B cell (primary cell): Measurements from ENCODE around the gene CYP27B1. TPM values are rescaled to one million over a fixed set of nuclear protein-coding genes. Genes with fewer than 3 reads are reported as not detected.

Experiments used
- ATAC-seq: fragments of 200-7000 bp; cut with Tn5 transposase; one replicate; pipeline ENCODE4 v1.10.0; 2021; ENCODE audit warnings: low read depth, mild to moderate bottlenecking, moderate number of reproducible peaks, moderate library complexity
- CTCF ChIA-PET: fragments of 350-600 bp; sonication (Branson Sonifier 250); formaldehyde crosslinking; loops from one replicate; lab custom pipeline; 2021; ENCODE audit warnings: antibody characterized with exemption, inconsistent platforms; lab: Charles Lee
- POLR2A ChIA-PET: fragments of 350-600 bp; sonication (Branson Sonifier 250); formaldehyde crosslinking; loops from one replicate; lab custom pipeline; 2021; ENCODE audit warnings: antibody characterized with exemption; lab: Charles Lee
- DNase-seq: peaks from one replicate; pipeline ENCODE4 v3.0.0; 2013
- H2AFZ ChIP-seq: 2 replicates; pipeline ENCODE4 v1.6.1; 2012; ENCODE audit warnings: mild to moderate bottlenecking, low read depth, low read length; ENCODE audit not compliant: insufficient read depth, poor library complexity, severe bottlenecking
- H3K27ac ChIP-seq, 2 donors: 1 replicate in 1 of 2; 2 replicates in 1 of 2; pipeline ENCODE4 v1.5.1; 2012 to 2013; ENCODE audit warnings: low read length in 2 of 2, mild to moderate bottlenecking in 2 of 2, moderate library complexity in 1 of 2
- H3K27me3 ChIP-seq, 4 experiments: fragments of 200-600 bp in 1 of 4; sonication (generic) in 1 of 4; replicated peaks in 1 of 4; 1 replicate in 2 of 4; 2 replicates in 2 of 4; pipeline versions ENCODE4 v1.6.1 to v1.7.0; 2013 to 2016; ENCODE audit warnings: low read length in 3 of 4, mild to moderate bottlenecking in 2 of 4, mixed read lengths in 1 of 4, moderate library complexity in 1 of 4; ENCODE audit not compliant: insufficient read depth in 4 of 4, control insufficient read depth in 3 of 4; ENCODE audit errors: control extremely low read depth in 1 of 4
- H3K36me3 ChIP-seq, 2 experiments: replicated peaks in 1 of 2; 1 replicate in 1 of 2; 2 replicates in 1 of 2; pipeline versions ENCODE4 v1.6.1 to v1.7.1; 2013; ENCODE audit warnings: low read length in 1 of 2; ENCODE audit not compliant: insufficient read depth in 2 of 2, control insufficient read depth in 1 of 2; ENCODE audit errors: control extremely low read depth in 1 of 2, extremely low read depth in 1 of 2
- H3K4me1 ChIP-seq, 2 donors: fragments of 200-600 bp in 1 of 2; sonication (generic) in 1 of 2; 1 replicate in 1 of 2; 2 replicates in 1 of 2; pipeline versions ENCODE4 v1.5.1 to v1.6.1; 2013 to 2017; ENCODE audit warnings: low read length in 2 of 2; ENCODE audit not compliant: control insufficient read depth in 2 of 2, insufficient read depth in 2 of 2
- H3K4me2 ChIP-seq: replicated peaks from 2 replicates; pipeline ENCODE3; 2012; ENCODE audit warnings: mild to moderate bottlenecking, low read depth, low read length; ENCODE audit not compliant: poor library complexity, severe bottlenecking
- H3K4me3 ChIP-seq, 5 experiments: fragments of 200-600 bp in 1 of 5; sonication (generic) in 1 of 5; 1 replicate in 3 of 5; 2 replicates in 2 of 5; pipeline versions ENCODE4 v1.5.1 to v1.7.0; 2011 to 2016; ENCODE audit warnings: low read length in 4 of 5, mild to moderate bottlenecking in 4 of 5, low read depth in 2 of 5, control low read depth in 1 of 5, moderate library complexity in 1 of 5; ENCODE audit not compliant: insufficient read depth in 1 of 5; ENCODE audit errors: control extremely low read depth in 1 of 5, extremely low read depth in 1 of 5
- H3K79me2 ChIP-seq: fragments of 200-600 bp; sonication (generic); one replicate; pipeline ENCODE4 v1.6.0; 2016; ENCODE audit warnings: low read length; ENCODE audit not compliant: control insufficient read depth, insufficient read depth
- H3K9ac ChIP-seq: fragments of 200-600 bp; sonication (generic); 2 replicates; pipeline ENCODE4 v1.6.1; 2017; ENCODE audit warnings: mild to moderate bottlenecking, low read length, moderate library complexity
- H3K9me3 ChIP-seq, 3 donors: one replicate each; pipeline versions ENCODE4 v1.6.1 to v1.7.1; 2013; ENCODE audit warnings: low read length in 2 of 3; ENCODE audit not compliant: control insufficient read depth in 2 of 3, insufficient read depth in 1 of 3; ENCODE audit errors: control extremely low read depth in 1 of 3
- H4K20me1 ChIP-seq: 2 replicates; pipeline ENCODE4 v1.6.0; 2012; ENCODE audit warnings: mild to moderate bottlenecking, low read length; ENCODE audit not compliant: insufficient read depth, control insufficient read depth, poor library complexity, severe bottlenecking
- H3K27ac Mint-ChIP-seq: one replicate; pipeline ENCODE4 v1.8.0; 2021; ENCODE audit warnings: mixed read lengths
- H3K27me3 Mint-ChIP-seq: one replicate; pipeline ENCODE4 v1.8.0; 2021; ENCODE audit warnings: mixed read lengths
- H3K4me1 Mint-ChIP-seq: one replicate; pipeline ENCODE4 v1.8.0; 2021; ENCODE audit warnings: mixed read lengths
- H3K4me3 Mint-ChIP-seq: one replicate; pipeline ENCODE4 v1.8.0; 2021; ENCODE audit warnings: mixed read lengths
- H3K9me3 Mint-ChIP-seq: one replicate; pipeline ENCODE4 v1.8.0; 2022; ENCODE audit warnings: mixed read lengths; ENCODE audit not compliant: insufficient read depth
- EZH2 ChIP-seq: IDR thresholded peaks from 2 replicates; pipeline ENCODE4 v1.6.1; 2012; ENCODE audit warnings: borderline replicate concordance, low read depth, mild to moderate bottlenecking, moderate library complexity, low read length; ENCODE audit not compliant: insufficient read depth, poor library complexity, severe bottlenecking
- WGBS: methylation state at CpG from one replicate; pipeline ENCODE4 v1.1.5; 2013; ENCODE audit warnings: missing lambda C conversion rate; ENCODE audit not compliant: insufficient coverage; 5-methylcytosine and 5-hydroxymethylcytosine counted together
- intact Hi-C: fragments of 100-400 bp; cut with micrococcal nuclease; formaldehyde crosslinking; loops from one replicate; pipeline ENCODE4 v1.10.0; 2022
- polyA plus RNA-seq: library from polyadenylated mRNA; depleted of rRNA; stranded (reverse); fragments of >200 nt; gene quantifications from 2 replicates; pipeline ENCODE4 v1.2.3, GENCODE V29; 2012
- total RNA-seq, 2 donors: library from RNA; stranded (reverse); fragments of 120-200 nt in 1 of 2; gene quantifications; 1 replicate in 1 of 2; 2 replicates in 1 of 2; pipeline versions ENCODE4 v1.2.3 to v1.2.4, GENCODE V29; 2013 to 2022
- TF ChIP-seq, protein P1 (sequence below): fragments of 200-600 bp; IDR thresholded peaks from one replicate; pipeline ENCODE4 v1.8.0; 2022; ENCODE audit warnings: antibody characterized with exemption, mild to moderate bottlenecking

The CYP27B1 gene
- total and polyA plus RNA-seq, 2 donors (not counting 1 experiment from before 2014, with no cell fraction given) = 0.66 to 0.79 TPM

DNA sequence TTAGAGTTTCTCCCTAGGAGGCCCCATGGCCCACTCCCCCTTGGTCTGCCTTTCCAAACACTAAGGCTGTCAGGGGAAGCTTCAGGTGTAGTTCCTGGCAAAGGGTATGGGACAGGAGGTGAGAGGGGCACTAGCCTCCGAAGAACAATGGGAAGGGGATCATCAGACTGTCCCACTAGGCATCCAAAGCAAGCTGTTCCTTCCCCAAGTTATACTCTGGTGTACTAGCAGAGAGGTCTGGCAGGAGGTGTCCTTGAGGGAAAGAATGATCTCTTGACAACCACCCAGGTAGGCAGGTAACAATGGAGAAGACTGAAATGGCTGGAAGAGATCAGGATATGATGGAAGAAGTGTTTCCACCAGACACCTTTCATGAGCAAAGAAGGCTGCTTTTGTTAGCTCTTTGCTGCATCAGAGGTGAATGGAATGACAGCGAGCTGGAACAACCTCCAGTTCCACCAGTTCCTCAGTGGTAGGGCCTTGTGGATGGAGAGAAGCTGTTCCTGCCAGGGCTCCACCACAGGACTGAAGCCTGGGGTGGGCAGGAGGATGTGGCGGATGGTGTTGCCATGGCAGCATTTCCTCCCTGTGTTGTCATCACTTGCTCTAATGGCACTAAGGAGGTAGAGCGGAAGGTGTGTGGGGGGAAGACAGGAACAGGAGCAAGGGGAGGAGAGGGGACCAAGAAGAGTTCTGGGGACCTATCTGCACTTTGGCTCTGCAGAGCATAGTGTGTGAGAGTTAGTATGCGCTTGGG lies 26.0 kb downstream of the CYP27B1 start:
- peak overlapping the region; percentile 84 for H3K4me3 Mint-ChIP-seq
- peak overlapping the region; percentile 43 to 79 (median 62) for H3K4me3 ChIP-seq
- DNase-seq = peak; percentile 78

DNA sequence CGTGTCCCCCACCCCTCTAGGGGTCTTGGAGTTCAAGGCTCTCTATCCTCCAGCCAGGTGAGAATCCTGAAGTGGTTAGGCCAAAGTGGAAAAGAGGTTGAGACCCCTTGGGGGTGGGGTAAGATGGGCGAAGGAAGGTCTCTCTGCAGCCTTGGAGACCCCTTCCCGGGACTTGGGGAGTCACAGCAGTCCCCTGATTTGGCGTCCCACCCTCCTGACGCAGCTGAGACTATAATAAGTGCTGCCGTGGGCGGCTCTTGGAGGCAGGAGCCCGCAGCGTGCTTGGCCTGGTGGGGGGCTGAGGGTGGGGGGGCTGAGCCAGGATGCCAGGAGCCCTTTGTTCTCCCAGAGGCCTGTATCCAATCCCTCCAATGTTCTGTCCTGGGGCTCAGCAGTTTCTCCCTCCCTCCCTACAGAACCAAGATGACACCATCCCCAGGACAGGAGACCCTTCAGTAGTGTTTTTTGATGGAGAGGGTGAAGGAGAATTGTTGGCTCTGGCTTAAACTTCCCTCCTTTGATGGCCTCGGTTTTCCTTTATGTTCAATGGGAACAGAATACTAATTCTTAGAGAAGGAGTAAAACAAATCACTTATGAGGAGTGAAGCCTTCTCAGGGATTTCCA lies 26.9 kb downstream of the CYP27B1 start:
- no peak for DNase-seq
- ChIA-PET CTCF (interaction anchor here (0.5 to 4.0 kb wide), 4 partner anchors 11 to 1615 kb away, joined by 3 to 21 read pairs (median 6); no protein-coding TSS in a partner anchor), POLR2A (no interaction called here)
- Mint-ChIP-seq H3K4me3 (no peak overlapping the region), H3K27ac (no peak overlapping the region), H3K27me3 (no peaks in the 10 kb centered on the region), H3K9me3 (no peaks in the 10 kb centered on the region), H3K4me1 (peaks cover 45% of the 10 kb centered on the region)
- Histone ChIP-seq H2AFZ (no peak overlapping the region), H3K9me3 (no peaks in the 10 kb centered on the region), H3K9ac (no peak overlapping the region), H3K27ac (peak overlapping the region in 1 of 2 donors; percentile 70), H3K79me2 (peaks cover 73% of the 10 kb centered on the region), H3K27me3 (no peaks in the 10 kb centered on the region), H3K4me3 (peak overlapping the region in 1 of 5 experiments; percentile 73), H3K4me2 (peak overlapping the region; percentile 71), H3K36me3 (peaks cover 0 to 25% of the 10 kb centered on the region in 2 experiments), H3K4me1 (peaks cover 38 to 48% of the 10 kb centered on the region in 2 donors), H4K20me1 (peaks cover 57% of the 10 kb centered on the region)
- TF ChIP-seq EZH2 = no peak
- TF ChIP-seq, protein P1, sequence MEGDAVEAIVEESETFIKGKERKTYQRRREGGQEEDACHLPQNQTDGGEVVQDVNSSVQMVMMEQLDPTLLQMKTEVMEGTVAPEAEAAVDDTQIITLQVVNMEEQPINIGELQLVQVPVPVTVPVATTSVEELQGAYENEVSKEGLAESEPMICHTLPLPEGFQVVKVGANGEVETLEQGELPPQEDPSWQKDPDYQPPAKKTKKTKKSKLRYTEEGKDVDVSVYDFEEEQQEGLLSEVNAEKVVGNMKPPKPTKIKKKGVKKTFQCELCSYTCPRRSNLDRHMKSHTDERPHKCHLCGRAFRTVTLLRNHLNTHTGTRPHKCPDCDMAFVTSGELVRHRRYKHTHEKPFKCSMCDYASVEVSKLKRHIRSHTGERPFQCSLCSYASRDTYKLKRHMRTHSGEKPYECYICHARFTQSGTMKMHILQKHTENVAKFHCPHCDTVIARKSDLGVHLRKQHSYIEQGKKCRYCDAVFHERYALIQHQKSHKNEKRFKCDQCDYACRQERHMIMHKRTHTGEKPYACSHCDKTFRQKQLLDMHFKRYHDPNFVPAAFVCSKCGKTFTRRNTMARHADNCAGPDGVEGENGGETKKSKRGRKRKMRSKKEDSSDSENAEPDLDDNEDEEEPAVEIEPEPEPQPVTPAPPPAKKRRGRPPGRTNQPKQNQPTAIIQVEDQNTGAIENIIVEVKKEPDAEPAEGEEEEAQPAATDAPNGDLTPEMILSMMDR = no peak
- ATAC-seq = no peak
- 100% methylated on average over 1 of the region's 10 CpGs for WGBS
- intact Hi-C loops = loop anchor here (5.0 kb wide), 2 partner anchors 42 to 108 kb away; partner anchors contain the start of genes B4GALNT1 and TSFM

More for the DNA sequence above, 26.0 kb downstream of the CYP27B1 start:
- H3K27ac Mint-ChIP-seq = peak overlapping the region; percentile 83
- H3K9me3 Mint-ChIP-seq = no peaks in the 10 kb centered on the region
- POLR2A ChIA-PET = interaction anchor here (0.6 to 1.5 kb wide), 3 partner anchors 8 to 300 kb away, joined by 3 to 5 read pairs (median 3); no protein-coding TSS in a partner anchor
- peak overlapping the region; percentile 45 to 70 for H3K27ac ChIP-seq
- H3K36me3 ChIP-seq = peaks cover 0 to 23% of the 10 kb centered on the region in 2 experiments
- TF ChIP-seq EZH2 = no peak
- peaks cover 50% of the 10 kb centered on the region for H4K20me1 ChIP-seq
- WGBS = 0% methylated on average over 3 of the region's 5 CpGs
- intact Hi-C loops = loop anchor here (5.0 kb wide), 2 partner anchors 41 to 109 kb away; partner anchors contain the start of genes B4GALNT1 and TSFM
- H3K9ac ChIP-seq = peak overlapping the region; percentile 60
- peaks cover 79% of the 10 kb centered on the region for H3K79me2 ChIP-seq
- H3K9me3 ChIP-seq = no peaks in the 10 kb centered on the region
- no peaks in the 10 kb centered on the region for H3K27me3 Mint-ChIP-seq
- H3K4me1 Mint-ChIP-seq = peaks cover 52% of the 10 kb centered on the region
- H3K4me2 ChIP-seq = peak overlapping the region; percentile 71
- CTCF ChIA-PET = interaction anchor here (0.5 to 4.0 kb wide), 13 partner anchors 11 to 158 kb away, joined by 3 to 21 read pairs (median 6); partner anchors contain the start of genes CDK4, CYP27B1, EEF1AKMT3 and METTL1
- H3K27me3 ChIP-seq = no peaks in the 10 kb centered on the region
- H2AFZ ChIP-seq = peak overlapping the region; percentile 65
- ATAC-seq = peak; percentile 29
- peaks cover 43 to 56% of the 10 kb centered on the region in 2 donors for H3K4me1 ChIP-seq
